Measurements from ENCODE around the gene TAPT1.

TAPT1 gene

DNA sequence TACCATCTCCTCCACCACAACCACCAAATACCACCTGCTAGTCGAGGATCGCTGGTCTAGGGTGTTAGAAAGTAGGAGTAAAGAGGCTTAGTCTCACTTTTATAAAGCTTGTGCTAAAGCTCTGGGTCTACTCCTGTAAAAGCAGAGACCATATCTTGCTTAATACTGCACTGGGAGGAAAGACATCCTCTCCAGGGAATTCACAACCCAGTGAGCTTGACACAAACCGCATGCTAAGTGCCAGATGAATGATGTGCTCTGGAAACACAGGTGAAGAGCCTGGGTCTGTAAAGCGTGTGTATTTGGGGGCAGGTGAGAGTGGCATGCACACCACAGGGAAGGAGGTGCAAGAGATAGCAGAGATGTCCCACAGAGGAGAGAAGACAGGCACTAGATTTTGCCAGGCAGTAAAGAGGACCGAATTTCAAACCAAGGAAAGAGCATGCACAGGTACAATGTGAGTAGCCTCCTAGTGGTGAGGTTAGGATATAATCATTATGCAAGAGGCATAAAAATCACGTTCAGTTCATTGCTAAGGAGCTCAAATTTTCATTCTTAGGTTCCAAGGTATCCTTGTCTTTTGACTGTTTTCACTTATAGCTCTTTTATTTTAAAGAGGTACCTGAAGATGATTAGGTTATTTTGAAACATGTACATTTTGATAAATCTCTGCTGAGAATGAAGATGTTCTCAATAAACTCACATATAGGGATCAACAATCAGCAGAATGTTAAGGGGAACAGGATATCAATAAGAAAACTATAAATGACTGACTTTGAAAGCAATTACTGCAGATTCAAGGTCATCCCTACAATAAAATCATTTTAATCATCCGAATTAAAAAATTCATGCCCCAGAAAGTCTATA, 20.7 kb downstream of the TAPT1 start:
- TF ChIP-seq NFRKB (IDR thresholded peaks at IDR 0.05) = no peak
- TF ChIP-seq L3MBTL2 (conservative IDR thresholded peaks at IDR 0.05) = no peak
- TF ChIP-seq PKNOX1 (IDR thresholded peaks at IDR 0.05) = no peak
- TF ChIP-seq ELF4 (IDR thresholded peaks at IDR 0.05) = no peak
- TF ChIP-seq TARDBP (IDR thresholded peaks at IDR 0.05) = no peak
- no peak for TF ChIP-seq FOXA1 (IDR thresholded peaks at IDR 0.05)
- TF ChIP-seq SP1 (IDR thresholded peaks at IDR 0.05) = no peak
- TF ChIP-seq BHLHE40 (IDR thresholded peaks at IDR 0.05; ENCODE audit: borderline replicate concordance) = no peak
- TF ChIP-seq SUZ12 (IDR thresholded peaks at IDR 0.05) = no peak
- no peak for TF ChIP-seq LEF1 (IDR thresholded peaks at IDR 0.05; ENCODE audit: borderline replicate concordance)
- TF ChIP-seq FOXM1 (IDR thresholded peaks at IDR 0.05; ENCODE audit: borderline replicate concordance) = no peak
- no peak for TF ChIP-seq FOXK2 (IDR thresholded peaks at IDR 0.05)
- TF ChIP-seq ARNT (IDR thresholded peaks at IDR 0.05) = no peak
- TF ChIP-seq CTBP1 (IDR thresholded peaks at IDR 0.05; ENCODE audit: borderline replicate concordance) = no peak
- TF ChIP-seq HDGF (IDR thresholded peaks at IDR 0.05; ENCODE audit: borderline replicate concordance) = no peak
- ChIA-PET CTCF (interaction anchor here (0.6 to 1.8 kb wide), 14 partner anchors 9 to 1305 kb away, joined by 3 to 16 read pairs (median 4); no protein-coding TSS in a partner anchor), POLR2A (no interaction called here)
- peak; percentile 60 for DNase-seq (ENCODE audit: extremely low spot score)

- TF ChIP-seq ZNF384 (IDR thresholded peaks at IDR 0.05) = no peak
- TF ChIP-seq FOXM1 (IDR thresholded peaks at IDR 0.05; ENCODE audit: borderline replicate concordance) = no peak
- TF ChIP-seq PKNOX1 (IDR thresholded peaks at IDR 0.05) = no peak
- no peak for TF ChIP-seq SUZ12 (IDR thresholded peaks at IDR 0.05)
- TF ChIP-seq FOXK2 (IDR thresholded peaks at IDR 0.05) = no peak
- no peak for TF ChIP-seq L3MBTL2 (conservative IDR thresholded peaks at IDR 0.05)
- no peak for TF ChIP-seq SP1 (IDR thresholded peaks at IDR 0.05)
- CTCF ChIA-PET = no interaction called here
- no peak for DNase-seq (ENCODE audit: extremely low spot score)
- POLR2A ChIA-PET = no interaction called here
These were observed 21.8 kb downstream of the TAPT1 start for GRCh38 chr4:16204505-16204904.

GRCh38 chr4:16203083-16203482, 23.2 kb downstream of the TAPT1 start:
- POLR2A ChIA-PET = no interaction called here
- CTCF ChIA-PET = no interaction called here
- DNase-seq (ENCODE audit: extremely low spot score) = no peak
- TF ChIP-seq FOXM1 (IDR thresholded peaks at IDR 0.05; ENCODE audit: borderline replicate concordance) (no peak), CTBP1 (IDR thresholded peaks at IDR 0.05; ENCODE audit: borderline replicate concordance) (no peak), LEF1 (IDR thresholded peaks at IDR 0.05; ENCODE audit: borderline replicate concordance) (no peak), TARDBP (IDR thresholded peaks at IDR 0.05) (no peak)

DNA sequence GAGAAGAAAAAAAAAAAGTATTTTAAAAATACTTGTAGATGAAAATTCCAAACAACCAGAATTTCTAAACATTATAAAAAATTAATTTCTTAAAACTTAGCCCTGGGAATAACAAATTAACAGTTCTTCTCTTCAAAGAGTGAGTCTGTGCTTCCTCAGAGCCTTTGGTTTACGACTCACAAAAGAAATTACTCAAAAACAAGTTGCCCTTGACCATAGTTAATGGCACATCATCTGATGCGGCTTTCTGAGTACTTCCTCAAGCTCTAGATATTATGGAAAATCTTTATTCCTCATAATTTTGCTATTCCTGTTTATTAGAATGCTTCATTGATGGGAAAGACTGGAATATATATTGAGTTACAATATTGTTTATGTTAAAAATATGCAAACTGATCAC, 23.7 kb downstream of the TAPT1 start:
- ChIA-PET POLR2A (no interaction called here), CTCF (no interaction called here)
- no peak for DNase-seq (ENCODE audit: extremely low spot score)
- no peak for TF ChIP-seq BHLHE40 (IDR thresholded peaks at IDR 0.05; ENCODE audit: borderline replicate concordance)
- no peak for TF ChIP-seq L3MBTL2 (conservative IDR thresholded peaks at IDR 0.05)
- TF ChIP-seq SUZ12 (IDR thresholded peaks at IDR 0.05) = no peak
- no peak for TF ChIP-seq NFRKB (IDR thresholded peaks at IDR 0.05)
- TF ChIP-seq HDGF (IDR thresholded peaks at IDR 0.05; ENCODE audit: borderline replicate concordance) = no peak
- TF ChIP-seq FOXK2 (IDR thresholded peaks at IDR 0.05) = no peak

DNA sequence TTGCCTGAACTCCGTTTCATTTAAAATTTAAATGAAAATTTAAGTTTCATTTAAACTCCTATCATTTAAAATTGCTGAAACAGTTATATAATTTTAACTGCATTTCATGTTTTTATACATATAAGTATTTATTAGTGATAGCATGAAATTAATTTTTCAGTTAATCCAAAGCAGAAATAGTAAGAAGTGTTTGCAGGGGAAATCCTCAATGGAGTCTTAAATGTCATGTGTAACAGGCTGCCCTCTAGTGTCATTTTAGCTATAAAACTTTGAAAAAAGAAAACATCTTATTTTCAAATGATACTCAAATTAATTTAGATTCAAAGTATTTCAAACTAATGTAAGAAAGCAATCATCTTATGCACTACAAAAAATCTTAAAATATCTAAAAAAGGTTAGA, 27.2 kb downstream of the TAPT1 start:
- ChIA-PET POLR2A (no interaction called here), CTCF (interaction anchor here (0.7 to 1.2 kb wide), 3 partner anchors 17 to 393 kb away, joined by 3 to 5 read pairs (median 4); no protein-coding TSS in a partner anchor)
- DNase-seq (ENCODE audit: extremely low spot score) = no peak
- no peak for TF ChIP-seq ARNT (IDR thresholded peaks at IDR 0.05)
- TF ChIP-seq SP1 (IDR thresholded peaks at IDR 0.05) = no peak
- TF ChIP-seq TARDBP (IDR thresholded peaks at IDR 0.05) = no peak
- no peak for TF ChIP-seq HDGF (IDR thresholded peaks at IDR 0.05; ENCODE audit: borderline replicate concordance)
- TF ChIP-seq BHLHE40 (IDR thresholded peaks at IDR 0.05; ENCODE audit: borderline replicate concordance) = no peak
- TF ChIP-seq CTBP1 (IDR thresholded peaks at IDR 0.05; ENCODE audit: borderline replicate concordance) = no peak
- no peak for TF ChIP-seq FOXA1 (IDR thresholded peaks at IDR 0.05)
- TF ChIP-seq FOXM1 (IDR thresholded peaks at IDR 0.05; ENCODE audit: borderline replicate concordance) = no peak
- TF ChIP-seq ELF4 (IDR thresholded peaks at IDR 0.05) = no peak
- TF ChIP-seq L3MBTL2 (conservative IDR thresholded peaks at IDR 0.05) = no peak
- TF ChIP-seq SUZ12 (IDR thresholded peaks at IDR 0.05) = no peak
- no peak for TF ChIP-seq LEF1 (IDR thresholded peaks at IDR 0.05; ENCODE audit: borderline replicate concordance)
- no peak for TF ChIP-seq FOXK2 (IDR thresholded peaks at IDR 0.05)

DNA sequence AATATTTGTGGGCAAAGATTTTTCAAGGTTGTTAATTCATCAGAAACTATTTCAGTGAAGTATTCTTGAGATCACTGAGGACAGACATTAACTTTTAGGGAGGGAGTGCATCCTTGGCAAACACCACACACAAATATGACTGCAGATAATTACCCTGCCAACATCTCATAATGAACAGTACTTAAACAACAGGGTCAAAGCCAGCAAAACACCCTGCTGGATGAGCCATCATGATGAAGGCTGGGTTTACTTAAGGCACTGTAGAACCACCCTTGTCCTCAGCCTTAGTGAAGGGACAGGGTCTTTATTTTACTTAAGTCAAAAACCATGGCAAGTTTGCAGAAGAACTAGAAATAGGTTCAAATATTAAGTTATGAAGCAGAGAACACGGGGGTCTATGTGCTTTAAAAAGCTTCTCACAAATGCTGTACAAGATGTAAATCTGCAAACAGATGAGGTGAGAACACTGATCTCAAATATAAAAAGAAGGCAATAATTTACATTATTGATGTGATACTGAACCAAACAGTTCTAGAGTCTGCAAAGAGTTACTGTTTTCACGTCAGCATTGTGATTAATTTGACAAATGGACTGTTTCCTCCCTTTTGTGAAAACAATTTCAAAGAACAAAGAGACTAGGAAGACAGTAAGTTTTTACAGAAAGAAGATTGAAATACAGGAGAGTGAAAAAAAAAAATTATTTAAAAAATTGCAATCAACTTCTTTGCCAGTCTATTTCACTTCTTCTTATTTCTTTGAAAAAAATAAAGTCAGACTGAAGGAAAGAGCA, 28.2 kb downstream of the TAPT1 start:
- CTCF ChIA-PET = interaction anchor here (2.3 kb wide), 1 partner anchor 8 kb away, joined by 16 read pairs; no protein-coding TSS in a partner anchor

More for the DNA sequence above, 28.2 kb downstream of the TAPT1 start:
- POLR2A ChIA-PET = no interaction called here
- no peak for TF ChIP-seq HDGF (IDR thresholded peaks at IDR 0.05; ENCODE audit: borderline replicate concordance)
- TF ChIP-seq ZNF384 (IDR thresholded peaks at IDR 0.05) = no peak
- TF ChIP-seq SP1 (IDR thresholded peaks at IDR 0.05) = no peak
- TF ChIP-seq L3MBTL2 (conservative IDR thresholded peaks at IDR 0.05) = no peak
- no peak for TF ChIP-seq TARDBP (IDR thresholded peaks at IDR 0.05)
- no peak for TF ChIP-seq PKNOX1 (IDR thresholded peaks at IDR 0.05)
- TF ChIP-seq FOXA1 (IDR thresholded peaks at IDR 0.05) = no peak
- no peak for TF ChIP-seq BHLHE40 (IDR thresholded peaks at IDR 0.05; ENCODE audit: borderline replicate concordance)
- TF ChIP-seq NFRKB (IDR thresholded peaks at IDR 0.05) = no peak
- TF ChIP-seq SUZ12 (IDR thresholded peaks at IDR 0.05) = no peak
- no peak for DNase-seq (ENCODE audit: extremely low spot score)

Data from HEK293T (cell line).